Astrocyte (in vitro differentiated cells and primary cell): ENCODE results near the gene NLRP9.

Source experiments
- CTCF ChIP-seq: IDR thresholded peaks from 2 replicates; pipeline ENCODE4 v1.5.1; 2011; ENCODE audit warnings: low read depth, mild to moderate bottlenecking, inconsistent platforms, low read length, moderate library complexity; ENCODE audit not compliant: insufficient read depth
- EZH2 ChIP-seq: IDR thresholded peaks from 2 replicates; pipeline ENCODE4 v1.6.1; 2012; ENCODE audit warnings: mild to moderate bottlenecking, low read length, inconsistent platforms; ENCODE audit not compliant: insufficient read depth

- TF ChIP-seq CTCF (no peak), EZH2 (no peak)
Observed at GRCh38 chr19:55777528-55777927, 39.3 kb upstream of the NLRP9 start.
